Heart left ventricle (tissue), 13 donors: ENCODE results near the gene SERINC5.
"Not testable (repeated sequence)": the region's sequence is repeated elsewhere in the genome, so short reads cannot be mapped to it uniquely, and the experiment has no call there.

Source experiments
- CTCF ChIP-seq, 12 donors: fragments of 200-600 bp; sonication (generic) in 4 of 12; IDR thresholded peaks; one replicate each; pipeline versions ENCODE4 v1.5.0 to v1.8.0; 2018 to 2022; ENCODE audit warnings: antibody characterized with exemption in 12 of 12, mild to moderate bottlenecking in 5 of 12
- POLR2A ChIP-seq, 2 donors: fragments of 450-650 bp; IDR thresholded peaks; one replicate each; pipeline ENCODE4 v1.6.1; 2017; ENCODE audit warnings: antibody characterized with exemption in 2 of 2, mild to moderate bottlenecking in 2 of 2, moderate library complexity in 2 of 2
- donor health status: ischemic (EF 13 %, LVEDD 7.1; RV severe dilation, severe dysfunction).
- donor health status: DM: no; HTN: yes; CAD: no.
- donor health status: DM: no; HTN: no; CAD: no.
- donor health status: ischemic (EF 25% LVEDD 6.9; RV normal size, moderate dysfunction).
- donor health status: ischemic (EF 25% LVEDD 5.7; RV mildly dilated, moderate dysfunction).
- donor health status: ischemic (EF 35%, LVEDD 5.7; RV mildly dilated, moderate dysfunction).
- donor health status: nonischemic (EF 11% LVEDD 7.7; RV severe dilation, severe dysfunction).
- donor health status: DM: yes; HTN: yes; CAD: no.
- donor health status: PGD.
- donor health status: ischemic (EF 29% LVEDD 5.4; RV normal size, mild dysfunction).
- donor health status: nonischemic (EF 23%, LVEDD 6.1; RV moderate dilation, normal function).

- TF ChIP-seq CTCF, POLR2A (IDR thresholded peaks at IDR 0.05): not testable (repeated sequence)
Measured at GRCh38 chr5:80185535-80185934, 70.3 kb downstream of the SERINC5 start.
